Measurements from ENCODE around the gene SENP8. TPM values are rescaled to one million over a fixed set of nuclear protein-coding genes. Genes with fewer than 3 reads are reported as not detected.

The SENP8 gene
- total RNA-seq, 2 experiments from 2014 or later, result 0.69 to 4.6 TPM

DNA sequence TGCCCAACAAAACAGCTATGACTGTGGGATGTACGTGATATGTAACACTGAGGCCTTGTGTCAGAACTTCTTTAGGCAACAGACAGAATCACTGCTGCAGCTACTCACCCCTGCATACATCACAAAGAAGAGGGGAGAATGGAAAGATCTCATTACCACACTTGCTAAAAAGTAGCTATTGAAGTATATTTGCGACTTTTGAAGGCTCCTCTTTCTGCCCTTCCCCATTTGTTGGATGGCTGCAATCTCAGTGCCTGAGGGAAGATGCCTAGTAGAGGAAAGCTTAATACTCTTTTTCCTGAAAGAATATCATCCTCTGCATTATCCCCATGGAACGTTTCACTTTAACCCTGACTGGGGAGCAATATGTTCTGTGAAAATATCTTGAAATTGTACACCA is 21.9 kb downstream of the SENP8 start:
- intact Hi-C loops (cut with micrococcal nuclease; ENCODE audit: unreplicated experiment), result loop anchor here (5.0 kb wide), 1 partner anchor 98 kb away; no protein-coding TSS in a partner anchor
- BruUV-seq (replicated peaks), result no TSS peak
- no peak overlapping the region for H3K4me3 ChIP-seq (ENCODE audit: low read depth, low read length, poor library complexity, severe bottlenecking)

DNA sequence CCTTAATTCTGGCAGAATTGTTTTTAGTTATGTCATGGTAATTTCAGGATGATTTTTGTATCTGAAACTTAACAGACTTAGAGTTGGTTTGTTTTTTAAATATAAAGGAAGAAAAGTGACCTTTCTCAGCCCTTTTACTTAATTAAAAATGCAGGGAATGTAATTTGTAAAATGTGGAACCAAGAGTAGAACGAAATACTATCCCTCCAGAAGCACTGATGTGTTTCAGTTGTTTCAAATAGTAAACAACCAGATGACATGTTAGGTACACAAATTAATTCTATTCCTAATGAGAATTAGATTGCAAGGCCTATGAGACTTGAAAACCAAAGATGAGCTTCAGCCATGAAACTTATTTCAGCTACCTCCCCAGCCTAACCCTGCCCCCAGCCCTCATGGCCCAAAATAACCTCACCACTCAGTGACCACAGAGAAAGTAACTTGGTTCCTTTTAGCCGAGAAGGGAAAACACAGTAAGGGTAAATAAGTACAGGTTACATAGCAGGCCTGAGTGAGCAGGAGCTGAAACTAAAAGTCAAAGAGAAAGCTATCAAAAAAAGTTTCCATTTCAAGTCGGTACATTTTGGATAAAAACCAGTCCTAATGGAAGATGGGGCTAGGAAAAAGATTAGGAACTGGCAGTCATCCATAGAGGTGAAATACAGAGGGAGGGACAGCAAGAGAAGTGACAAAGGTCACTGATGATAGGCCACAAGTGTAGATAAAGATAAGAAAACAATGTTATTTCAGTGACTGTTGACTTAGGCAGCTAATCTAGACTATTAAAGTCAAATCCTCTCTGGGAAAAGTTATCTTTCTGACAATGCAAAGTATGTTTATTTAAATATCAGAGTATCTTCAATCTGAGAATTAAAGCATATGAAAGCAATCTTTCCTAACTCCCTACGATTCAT is 23.2 kb downstream of the SENP8 start:
- Histone ChIP-seq H3K27ac (ENCODE audit: low read depth, low read length, poor library complexity, severe bottlenecking) (peak overlapping the region; percentile 2), H4K20me1 (ENCODE audit: insufficient read depth, low read length) (no peaks in the 10 kb centered on the region), H3K4me1 (ENCODE audit: insufficient read depth, low read length, poor library complexity, severe bottlenecking) (peaks cover 12% of the 10 kb centered on the region), H3K79me2 (ENCODE audit: insufficient read depth, low read depth, low read length) (no peaks in the 10 kb centered on the region), H2AFZ (ENCODE audit: low read length) (peak overlapping the region; percentile 43), H3K36me3 (ENCODE audit: insufficient read depth, low read length) (no peaks in the 10 kb centered on the region), H3K9me2 (ENCODE audit: insufficient read depth, low read length) (no peaks in the 10 kb centered on the region), H3K9me3 (ENCODE audit: low read length) (no peaks in the 10 kb centered on the region), H3K4me3 (ENCODE audit: low read depth, low read length, poor library complexity, severe bottlenecking) (no peak overlapping the region), H3K4me2 (ENCODE audit: low read length) (peak overlapping the region; percentile 41)
- no TSS peak for BruUV-seq (replicated peaks)
- DNase-seq (ENCODE audit: low spot score), result peak; percentile 12
- CTCF ChIA-PET (ENCODE audit: unreplicated experiment), result interaction anchor here (0.5 kb wide), 1 partner anchor 54 kb away, joined by 3 read pairs; no protein-coding TSS in a partner anchor
- intact Hi-C loops (cut with micrococcal nuclease; ENCODE audit: unreplicated experiment), result loop anchor here (5.0 kb wide), 1 partner anchor 99 kb away; no protein-coding TSS in a partner anchor
- TF ChIP-seq EZH2phosphoT487 (IDR thresholded peaks at IDR 0.05; ENCODE audit: borderline replicate concordance, low read depth, low read length) (no peak), CTCF (conservative IDR thresholded peaks at IDR 0.05; ENCODE audit: low read length) (no peak)
- POLR2A ChIA-PET, result interaction anchor here (0.6 to 0.8 kb wide), 2 partner anchors 11 to 338 kb away, joined by 3 read pairs; no protein-coding TSS in a partner anchor

More for the DNA sequence above, 21.9 kb downstream of the SENP8 start:
- H4K20me1 ChIP-seq (ENCODE audit: insufficient read depth, low read length), result no peaks in the 10 kb centered on the region
- H3K4me1 ChIP-seq (ENCODE audit: insufficient read depth, low read length, poor library complexity, severe bottlenecking), result peaks cover 12% of the 10 kb centered on the region
- H3K9me2 ChIP-seq (ENCODE audit: insufficient read depth, low read length), result no peaks in the 10 kb centered on the region
- no peak overlapping the region for H2AFZ ChIP-seq (ENCODE audit: low read length)
- no peak for DNase-seq (ENCODE audit: low spot score)
- no peak overlapping the region for H3K27ac ChIP-seq (ENCODE audit: low read depth, low read length, poor library complexity, severe bottlenecking)
- no peak overlapping the region for H3K4me2 ChIP-seq (ENCODE audit: low read length)
- H3K79me2 ChIP-seq (ENCODE audit: insufficient read depth, low read depth, low read length), result no peaks in the 10 kb centered on the region
- no peaks in the 10 kb centered on the region for H3K36me3 ChIP-seq (ENCODE audit: insufficient read depth, low read length)
- CTCF ChIA-PET (ENCODE audit: unreplicated experiment), result interaction anchor here (0.6 kb wide), 1 partner anchor 14 kb away, joined by 3 read pairs; no protein-coding TSS in a partner anchor
- H3K9me3 ChIP-seq (ENCODE audit: low read length), result no peaks in the 10 kb centered on the region
- POLR2A ChIA-PET, result interaction anchor here (1.6 kb wide), 1 partner anchor 9 kb away, joined by 7 read pairs; no protein-coding TSS in a partner anchor
- no peak for TF ChIP-seq CTCF (conservative IDR thresholded peaks at IDR 0.05; ENCODE audit: low read length)
- no peak for TF ChIP-seq EZH2phosphoT487 (IDR thresholded peaks at IDR 0.05; ENCODE audit: borderline replicate concordance, low read depth, low read length)
